HG02884 (cell line): ENCODE measurements around the gene RIMS4.

Experiments used
- ATAC-seq: cut with Tn5 transposase; IDR thresholded peaks from one replicate; pipeline ENCODE4 v1.9.1; 2021; ENCODE audit warnings: mild to moderate bottlenecking, moderate library complexity; ENCODE audit not compliant: unreplicated experiment

Gene RIMS4

GRCh38 chr20:44723798-44724362 is 86.5 kb downstream of the RIMS4 start:
- no peak for ATAC-seq

- ATAC-seq, result no peak
These were observed 87.0 kb downstream of the RIMS4 start for GRCh38 chr20:44723391-44723790.

GRCh38 chr20:44722990-44723389 is 87.4 kb downstream of the RIMS4 start:
- no peak for ATAC-seq

GRCh38 chr20:44721785-44722054 is 88.6 kb downstream of the RIMS4 start:
- ATAC-seq, result no peak

GRCh38 chr20:44720997-44721784 is 89.2 kb downstream of the RIMS4 start:
- no peak for ATAC-seq

GRCh38 chr20:44720621-44720996 is 89.7 kb downstream of the RIMS4 start:
- no peak for ATAC-seq

GRCh38 chr20:44719841-44720240 is 90.5 kb downstream of the RIMS4 start:
- no peak for ATAC-seq

GRCh38 chr20:44717986-44718385 is 92.4 kb downstream of the RIMS4 start:
- ATAC-seq, result no peak

GRCh38 chr20:44716309-44717106 is 93.8 kb downstream of the RIMS4 start:
- no peak for ATAC-seq

- ATAC-seq, result no peak
These were observed 94.6 kb downstream of the RIMS4 start for GRCh38 chr20:44715499-44716308.

- no peak for ATAC-seq
These were observed 95.4 kb downstream of the RIMS4 start, which contains the start of gene CCN5 for GRCh38 chr20:44714701-44715498. Gene CCN5, plus strand, starts transcription at chr20:44715369. Its CDS starts 22 bp downstream, at chr20:44715391.

- no peak for ATAC-seq
These were observed 96.1 kb downstream of the RIMS4 start for GRCh38 chr20:44714102-44714700.

GRCh38 chr20:44711237-44711636 is 99.1 kb downstream of the RIMS4 start:
- no peak for ATAC-seq

- no peak for ATAC-seq
These were observed 100.5 kb downstream of the RIMS4 start for GRCh38 chr20:44709797-44710196.

GRCh38 chr20:44709380-44709779 is 101.0 kb downstream of the RIMS4 start:
- ATAC-seq, result no peak

- ATAC-seq, result no peak
These were observed 103.2 kb downstream of the RIMS4 start for GRCh38 chr20:44707018-44707579.

- no peak for ATAC-seq
These were observed 103.9 kb downstream of the RIMS4 start for GRCh38 chr20:44706301-44707017.

GRCh38 chr20:44705364-44706094 is 104.8 kb downstream of the RIMS4 start:
- no peak for ATAC-seq
